ENCODE results near the gene RAN. TPM values are rescaled to one million over a fixed set of nuclear protein-coding genes. Genes with fewer than 3 reads are reported as not detected.
A peak's percentile ranks its signal among the peaks of the same experiment; 100 is the strongest.

Gene RAN
- total and polyA plus RNA-seq, 9 of the 15 experiments (the other 6 are each of a cell fraction or from before 2014, with no cell fraction given), result 1,687 to 3,820 (median 2,300) TPM

DNA sequence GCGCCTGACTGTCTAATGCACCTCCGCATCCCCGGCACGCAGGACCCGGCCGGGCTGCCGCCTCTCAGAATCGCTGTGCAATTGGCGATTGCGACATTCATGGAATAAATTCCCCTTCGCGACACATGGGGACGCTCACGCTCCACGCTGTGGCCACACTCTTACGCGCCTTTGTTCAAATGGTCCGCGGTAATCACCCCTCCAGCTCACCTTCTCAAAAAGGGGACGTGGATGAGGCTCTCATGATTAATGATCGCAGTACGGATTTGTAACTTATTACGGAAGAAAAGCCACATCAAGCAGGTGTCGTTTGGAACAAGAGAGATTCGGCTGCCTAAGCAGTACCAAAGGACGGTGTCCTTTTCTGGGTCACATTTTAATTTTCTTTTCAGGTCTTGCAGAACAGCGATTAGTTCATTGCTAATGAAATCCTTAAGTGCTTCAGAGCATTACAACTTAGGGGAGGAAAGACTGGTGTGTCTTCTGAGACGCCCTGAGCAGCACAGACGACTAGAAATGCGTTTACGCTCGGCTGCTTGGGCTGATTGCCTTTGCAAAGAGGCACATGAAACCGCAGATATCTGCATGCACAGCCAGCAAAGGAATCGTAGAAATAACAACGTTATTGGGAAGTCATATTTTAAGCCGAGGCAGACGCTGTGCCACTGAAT is 44.5 kb downstream of the RAN start (continued):
- TF ChIP-seq SIN3B (IDR thresholded peaks at IDR 0.05; ENCODE audit: low read depth), result no peak
- TF ChIP-seq ARID2 (IDR thresholded peaks at IDR 0.05), result no peak
- TF ChIP-seq CBX5 (IDR thresholded peaks at IDR 0.05; ENCODE audit: borderline replicate concordance, low read depth), result no peak
- TF ChIP-seq MIER1 (IDR thresholded peaks at IDR 0.05; ENCODE audit: low read depth), result no peak
- no peak for TF ChIP-seq MCM2 (IDR thresholded peaks at IDR 0.05; ENCODE audit: low read depth)
- TF ChIP-seq PCBP2 (IDR thresholded peaks at IDR 0.05; ENCODE audit: low read depth, low read length, poor library complexity, severe bottlenecking), result no peak
- no peak for TF ChIP-seq CREB1 (IDR thresholded peaks at IDR 0.05)
- peak; percentile 43; the same call in 1 of the 2 replicates for TF ChIP-seq CREB1 (CRISPR knock-in tag; IDR thresholded peaks at IDR 0.05)
- no peak for TF ChIP-seq MTA2 (IDR thresholded peaks at IDR 0.05; ENCODE audit: low read depth)
- peak; percentile 98 for TF ChIP-seq CEBPG (CRISPR knock-in tag; IDR thresholded peaks at IDR 0.05)
- TF ChIP-seq CEBPG (tag; conservative IDR thresholded peaks at IDR 0.05 in 1 of 2, IDR thresholded peaks at IDR 0.05 in 1 of 2), result peak; percentile 97 to 98
- no peak for TF ChIP-seq ZNF586 (CRISPR knock-in tag; conservative IDR thresholded peaks at IDR 0.05)
- no peak for TF ChIP-seq STAT5A (IDR thresholded peaks at IDR 0.05; ENCODE audit: borderline replicate concordance, low read length)
- no peak for TF ChIP-seq HDAC3 (IDR thresholded peaks at IDR 0.05; ENCODE audit: borderline replicate concordance, partially characterized antibody)
- TF ChIP-seq, protein P1, sequence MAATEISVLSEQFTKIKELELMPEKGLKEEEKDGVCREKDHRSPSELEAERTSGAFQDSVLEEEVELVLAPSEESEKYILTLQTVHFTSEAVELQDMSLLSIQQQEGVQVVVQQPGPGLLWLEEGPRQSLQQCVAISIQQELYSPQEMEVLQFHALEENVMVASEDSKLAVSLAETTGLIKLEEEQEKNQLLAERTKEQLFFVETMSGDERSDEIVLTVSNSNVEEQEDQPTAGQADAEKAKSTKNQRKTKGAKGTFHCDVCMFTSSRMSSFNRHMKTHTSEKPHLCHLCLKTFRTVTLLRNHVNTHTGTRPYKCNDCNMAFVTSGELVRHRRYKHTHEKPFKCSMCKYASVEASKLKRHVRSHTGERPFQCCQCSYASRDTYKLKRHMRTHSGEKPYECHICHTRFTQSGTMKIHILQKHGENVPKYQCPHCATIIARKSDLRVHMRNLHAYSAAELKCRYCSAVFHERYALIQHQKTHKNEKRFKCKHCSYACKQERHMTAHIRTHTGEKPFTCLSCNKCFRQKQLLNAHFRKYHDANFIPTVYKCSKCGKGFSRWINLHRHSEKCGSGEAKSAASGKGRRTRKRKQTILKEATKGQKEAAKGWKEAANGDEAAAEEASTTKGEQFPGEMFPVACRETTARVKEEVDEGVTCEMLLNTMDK (IDR thresholded peaks at IDR 0.05; ENCODE audit: borderline replicate concordance, insufficient read depth, low read depth, low read length, poor library complexity, severe bottlenecking), result peak; percentile 7
- TF ChIP-seq, protein P2, sequence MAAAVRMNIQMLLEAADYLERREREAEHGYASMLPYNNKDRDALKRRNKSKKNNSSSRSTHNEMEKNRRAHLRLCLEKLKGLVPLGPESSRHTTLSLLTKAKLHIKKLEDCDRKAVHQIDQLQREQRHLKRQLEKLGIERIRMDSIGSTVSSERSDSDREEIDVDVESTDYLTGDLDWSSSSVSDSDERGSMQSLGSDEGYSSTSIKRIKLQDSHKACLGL (CRISPR knock-in tag; IDR thresholded peaks at IDR 0.05; ENCODE audit: borderline replicate concordance, poor library complexity, severe bottlenecking), result no peak
- TF ChIP-seq TRIM28 (IDR thresholded peaks at IDR 0.05), result no peak
- TF ChIP-seq, protein P3, sequence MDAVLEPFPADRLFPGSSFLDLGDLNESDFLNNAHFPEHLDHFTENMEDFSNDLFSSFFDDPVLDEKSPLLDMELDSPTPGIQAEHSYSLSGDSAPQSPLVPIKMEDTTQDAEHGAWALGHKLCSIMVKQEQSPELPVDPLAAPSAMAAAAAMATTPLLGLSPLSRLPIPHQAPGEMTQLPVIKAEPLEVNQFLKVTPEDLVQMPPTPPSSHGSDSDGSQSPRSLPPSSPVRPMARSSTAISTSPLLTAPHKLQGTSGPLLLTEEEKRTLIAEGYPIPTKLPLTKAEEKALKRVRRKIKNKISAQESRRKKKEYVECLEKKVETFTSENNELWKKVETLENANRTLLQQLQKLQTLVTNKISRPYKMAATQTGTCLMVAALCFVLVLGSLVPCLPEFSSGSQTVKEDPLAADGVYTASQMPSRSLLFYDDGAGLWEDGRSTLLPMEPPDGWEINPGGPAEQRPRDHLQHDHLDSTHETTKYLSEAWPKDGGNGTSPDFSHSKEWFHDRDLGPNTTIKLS (IDR thresholded peaks at IDR 0.05; ENCODE audit: borderline replicate concordance, low read depth), result no peak
- TF ChIP-seq EWSR1 (IDR thresholded peaks at IDR 0.05; ENCODE audit: borderline replicate concordance, low read depth, partially characterized antibody), result no peak
- TF ChIP-seq, protein P4, sequence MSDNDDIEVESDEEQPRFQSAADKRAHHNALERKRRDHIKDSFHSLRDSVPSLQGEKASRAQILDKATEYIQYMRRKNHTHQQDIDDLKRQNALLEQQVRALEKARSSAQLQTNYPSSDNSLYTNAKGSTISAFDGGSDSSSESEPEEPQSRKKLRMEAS (CRISPR knock-in tag; IDR thresholded peaks at IDR 0.05), result no peak
- no peak for TF ChIP-seq NFE2L1 (tag; IDR thresholded peaks at IDR 0.05; ENCODE audit: borderline replicate concordance, low read depth)
- peak; percentile 54; the same call in 1 of the 2 replicates for TF ChIP-seq KLF16 (IDR thresholded peaks at IDR 0.05)
- no peak for TF ChIP-seq RNF2 (IDR thresholded peaks at IDR 0.05)
- no peak for TF ChIP-seq SLC30A9 (CRISPR knock-in tag; IDR thresholded peaks at IDR 0.05)
- peak; percentile 42 for TF ChIP-seq NFE2 (IDR thresholded peaks at IDR 0.05; ENCODE audit: low read depth)
- TF ChIP-seq ZNF23 (CRISPR knock-in tag; IDR thresholded peaks at IDR 0.05), result no peak

Measured in K562 (cell line).